ENCODE measurements around the gene HMG20B. TPM values are rescaled to one million over a fixed set of nuclear protein-coding genes. Genes with fewer than 3 reads are reported as not detected.

Gene HMG20B
- total RNA-seq, 3 donors from 2014 or later: 79.9 to 81.9 (median 81.4) TPM

- Histone ChIP-seq H3K36me3 (ENCODE audit: low read depth) (no peaks in the 10 kb centered on the region), H3K9me3 (no peaks in the 10 kb centered on the region), H3K4me3 (no peak overlapping the region), H3K4me1 (ENCODE audit: low read depth) (no peaks in the 10 kb centered on the region)
- DNase-seq (peak in 1 of 3 donors; percentile 52), ATAC-seq (no peak)
- intact Hi-C loops (cut with DNase I, micrococcal nuclease): loop anchor here in 1 of 2 donors (10.0 kb wide), 1 partner anchor 68 kb away; no protein-coding TSS in a partner anchor
- TF ChIP-seq CTCF (IDR thresholded peaks at IDR 0.05): no peak
Observed at GRCh38 chr19:3612901-3613741, 40.4 kb downstream of the HMG20B start.

DNA sequence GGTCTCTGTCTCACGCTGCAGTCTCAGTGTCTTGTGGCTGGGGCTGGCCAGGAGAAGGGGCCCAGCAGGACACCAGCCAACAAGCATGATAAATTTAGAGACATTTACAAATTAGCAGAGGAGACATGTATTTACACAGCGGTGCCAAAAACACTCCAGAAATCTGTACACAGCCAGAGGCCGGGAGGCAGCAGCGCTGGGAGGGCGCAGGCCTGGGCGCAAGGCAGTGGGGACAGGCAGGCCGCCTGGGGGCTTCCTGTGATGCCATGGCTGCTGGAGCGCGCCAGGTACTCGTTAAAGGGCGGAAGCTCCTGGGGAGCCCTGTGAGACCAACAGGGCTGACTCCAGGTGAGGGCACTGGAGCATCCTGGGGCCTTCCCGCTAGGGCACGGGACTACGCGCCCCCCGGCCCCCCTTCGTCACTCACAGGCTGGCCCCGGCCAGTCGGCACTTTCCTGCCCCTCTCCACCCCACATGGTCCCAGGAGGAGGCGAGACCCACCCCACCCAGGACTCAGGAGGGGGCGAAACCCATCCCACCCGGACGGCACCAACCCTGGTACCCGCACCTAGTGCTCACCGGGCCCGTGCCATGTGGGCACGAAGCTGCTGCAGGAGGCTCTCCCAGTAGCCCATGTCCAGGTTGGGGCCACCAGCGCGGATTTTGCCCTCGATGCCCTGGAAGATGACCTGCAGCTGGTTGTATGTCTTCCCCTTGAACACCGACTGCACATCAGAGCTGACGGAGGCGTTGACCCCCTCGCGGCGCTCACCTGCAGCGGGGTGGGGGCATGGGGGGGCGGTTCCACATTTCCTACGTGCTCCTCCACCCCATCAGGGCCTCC, 41.3 kb downstream of the HMG20B start:
- no peak overlapping the region for H3K4me3 ChIP-seq
- ATAC-seq (no peak), DNase-seq (no peak)
- H3K9me3 ChIP-seq: no peaks in the 10 kb centered on the region
- TF ChIP-seq CTCF (IDR thresholded peaks at IDR 0.05): no peak
- intact Hi-C loops (cut with DNase I, micrococcal nuclease): loop anchor here in 1 of 2 donors (10.0 kb wide), 1 partner anchor 69 kb away; no protein-coding TSS in a partner anchor
- H3K36me3 ChIP-seq (ENCODE audit: low read depth): no peaks in the 10 kb centered on the region
- no peaks in the 10 kb centered on the region for H3K4me1 ChIP-seq (ENCODE audit: low read depth)

GRCh38 chr19:3614858-3615505, 42.2 kb downstream of the HMG20B start:
- Histone ChIP-seq H3K9me3 (no peaks in the 10 kb centered on the region), H3K36me3 (ENCODE audit: low read depth) (no peaks in the 10 kb centered on the region), H3K4me1 (ENCODE audit: low read depth) (no peaks in the 10 kb centered on the region), H3K4me3 (no peak overlapping the region)
- no peak for TF ChIP-seq CTCF (IDR thresholded peaks at IDR 0.05)
- intact Hi-C loops (cut with DNase I, micrococcal nuclease): loop anchor here in 1 of 2 donors (10.0 kb wide), 1 partner anchor 70 kb away; no protein-coding TSS in a partner anchor
- no peak for DNase-seq
- ATAC-seq: no peak

DNA sequence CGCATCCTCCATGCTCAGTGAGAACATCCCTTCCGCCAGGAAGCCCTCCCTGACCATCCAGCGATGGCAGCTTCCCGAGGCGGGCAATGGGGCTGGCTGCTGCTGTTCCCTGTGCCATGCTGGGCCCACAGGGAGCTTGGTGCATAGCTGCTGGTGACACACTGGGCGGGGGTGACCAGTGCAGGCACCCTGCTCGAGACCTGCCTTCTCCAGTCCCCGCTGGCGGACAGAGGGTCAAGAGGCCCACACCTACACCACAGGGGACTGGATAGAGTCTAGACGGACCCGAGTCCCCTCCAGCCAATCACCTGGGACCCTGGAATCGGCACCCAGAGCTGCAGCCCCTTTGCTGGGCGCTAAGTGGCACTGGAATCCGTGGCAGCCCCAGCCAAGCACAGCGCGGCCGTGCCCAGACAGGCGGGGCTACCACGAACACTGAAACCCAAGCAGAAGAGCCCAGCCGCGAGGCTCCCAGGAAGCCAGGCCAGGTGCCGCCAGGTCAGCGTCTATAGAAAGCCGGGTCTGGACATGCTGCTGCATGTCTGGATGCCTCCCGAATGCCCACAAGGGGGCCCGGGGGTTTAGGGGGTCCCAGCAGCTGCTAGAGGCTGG, 42.9 kb downstream of the HMG20B start:
- Histone ChIP-seq H3K9me3 (no peaks in the 10 kb centered on the region), H3K36me3 (ENCODE audit: low read depth) (no peaks in the 10 kb centered on the region), H3K4me1 (ENCODE audit: low read depth) (no peaks in the 10 kb centered on the region), H3K4me3 (no peak overlapping the region)
- no peak for TF ChIP-seq CTCF (IDR thresholded peaks at IDR 0.05)
- DNase-seq (no peak), ATAC-seq (no peak)
- intact Hi-C loops (cut with DNase I, micrococcal nuclease): loop anchor here in 1 of 2 donors (10.0 kb wide), 1 partner anchor 71 kb away; no protein-coding TSS in a partner anchor

DNA sequence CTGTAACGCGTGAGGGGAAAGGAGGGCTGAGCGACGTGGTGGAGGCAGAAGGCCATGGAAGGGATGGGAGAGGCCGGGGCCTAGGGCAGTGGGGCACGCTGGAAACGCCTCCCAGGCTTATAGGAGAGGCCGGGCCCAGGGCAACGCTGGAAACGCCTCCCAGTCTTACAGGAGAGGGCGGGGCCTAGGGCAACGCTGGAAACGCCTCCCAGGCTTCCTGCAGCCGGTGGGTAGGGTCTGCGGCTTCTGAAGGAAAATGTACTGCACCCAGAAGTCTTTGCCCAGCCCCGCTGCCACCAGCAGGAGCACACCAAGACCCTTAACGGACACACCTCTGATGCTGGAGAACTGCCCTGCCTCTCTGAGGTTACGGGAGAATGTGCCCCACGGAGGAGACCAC, 44.7 kb downstream of the HMG20B start:
- H3K36me3 ChIP-seq (ENCODE audit: low read depth): no peaks in the 10 kb centered on the region
- intact Hi-C loops (cut with DNase I, micrococcal nuclease): loop anchor here in 1 of 2 donors (10.0 kb wide), 1 partner anchor 73 kb away; no protein-coding TSS in a partner anchor
- TF ChIP-seq CTCF (IDR thresholded peaks at IDR 0.05): no peak

More for the DNA sequence above, 44.7 kb downstream of the HMG20B start:
- no peak for ATAC-seq
- Histone ChIP-seq H3K4me3 (no peak overlapping the region), H3K9me3 (no peaks in the 10 kb centered on the region), H3K4me1 (ENCODE audit: low read depth) (no peaks in the 10 kb centered on the region)
- no peak for DNase-seq
